ENCODE measurements around the gene ADAD2.

Gene ADAD2

GRCh38 chr16:84227548-84227947, 36.6 kb downstream of the ADAD2 start:
- DNase-seq: no peak

GRCh38 chr16:84228256-84228838, 37.4 kb downstream of the ADAD2 start:
- peak; percentile 13 for DNase-seq

- no peak for DNase-seq
Observed at GRCh38 chr16:84229471-84229870, 38.5 kb downstream of the ADAD2 start.

GRCh38 chr16:84232060-84232459, 41.1 kb downstream of the ADAD2 start:
- DNase-seq: no peak

GRCh38 chr16:84232969-84233368, 42.0 kb downstream of the ADAD2 start:
- DNase-seq: no peak

GRCh38 chr16:84233748-84234147, 42.8 kb downstream of the ADAD2 start:
- DNase-seq: no peak

GRCh38 chr16:84234321-84235241, 43.6 kb downstream of the ADAD2 start:
- DNase-seq: no peak

- no peak for DNase-seq
Observed at GRCh38 chr16:84236671-84237070, 45.7 kb downstream of the ADAD2 start.

- no peak for DNase-seq
Observed at GRCh38 chr16:84237994-84238750, 47.2 kb downstream of the ADAD2 start.

- DNase-seq: no peak
Observed at GRCh38 chr16:84239141-84239769, 48.3 kb downstream of the ADAD2 start.

- peak; percentile 72 for DNase-seq
Observed at GRCh38 chr16:84239909-84240308, 49.0 kb downstream of the ADAD2 start, which contains the start of gene KCNG4. TSS of gene KCNG4 (minus strand) at chr16:84240012. CDS start at chr16:84237485, 2,527 bp downstream.

GRCh38 chr16:84240455-84240854, 49.5 kb downstream of the ADAD2 start:
- DNase-seq: no peak

- no peak for DNase-seq
Observed at GRCh38 chr16:84241778-84242177, 50.8 kb downstream of the ADAD2 start.

- DNase-seq: no peak
Observed at GRCh38 chr16:84242839-84243238, 51.9 kb downstream of the ADAD2 start.

GRCh38 chr16:84243732-84244131, 52.8 kb downstream of the ADAD2 start:
- no peak for DNase-seq

- no peak for DNase-seq
Observed at GRCh38 chr16:84244728-84245127, 53.8 kb downstream of the ADAD2 start.

GRCh38 chr16:84245956-84246678, 55.2 kb downstream of the ADAD2 start:
- peak; percentile 61 for DNase-seq

- DNase-seq: peak; percentile 97
Observed at GRCh38 chr16:84246679-84247077, 55.7 kb downstream of the ADAD2 start.

All from NCI-H524 treated with DMSO at 0.1 percent for 48 hours (cell line).